Caco-2 (cell line): Measurements from ENCODE around the gene FLOT2. TPM values are rescaled to one million over a fixed set of nuclear protein-coding genes. Genes with fewer than 3 reads are reported as not detected.

Source experiments
- BruUV-seq: library from RNA; stranded (reverse); fragments of 400-500 nt; replicated peaks from 2 replicates; lab custom pipeline; 2021; lab: Mats Ljungman, UMichigan
- CTCF ChIA-PET: fragments of 300-600 bp; sonication (Branson Sonifier 250); formaldehyde crosslinking; loops from one replicate; lab custom pipeline; 2022; ENCODE audit warnings: antibody characterized with exemption; lab: Charles Lee
- POLR2A ChIA-PET: fragments of 300-600 bp; sonication (Branson Sonifier 250); formaldehyde crosslinking; loops from one replicate; lab custom pipeline; 2022; ENCODE audit warnings: antibody characterized with exemption; lab: Charles Lee
- DNase-seq, 2 experiments: peaks; one replicate each; pipeline versions ENCODE4 v3.0.0 to v3.0.0-alpha.2; 2020 to 2022
- H3K27me3 ChIP-seq: replicated peaks from 2 replicates; pipeline ENCODE4 v1.6.0; 2011; ENCODE audit warnings: low read length; ENCODE audit not compliant: control insufficient read depth, insufficient read depth
- H3K36me3 ChIP-seq: 2 replicates; pipeline ENCODE4 v1.5.1; 2011; ENCODE audit warnings: low read length; ENCODE audit not compliant: control insufficient read depth, insufficient read depth
- H3K4me1 ChIP-seq: fragments of 250-450 bp; sonication (Bioruptor Pico); 2 replicates; pipeline ENCODE4 v1.5.1; 2020; ENCODE audit warnings: mild to moderate bottlenecking
- H3K4me3 ChIP-seq: 2 replicates; pipeline ENCODE4 v1.5.1; 2011; ENCODE audit warnings: low read depth, mild to moderate bottlenecking, control low read depth, low read length
- H3K9me3 ChIP-seq: fragments of 250-450 bp; sonication (Bioruptor Pico); 2 replicates; pipeline ENCODE4 v1.5.1; 2020; ENCODE audit warnings: mild to moderate bottlenecking, moderate library complexity
- H3K27ac Mint-ChIP-seq: one replicate; pipeline ENCODE4 v1.8.0; 2022; ENCODE audit warnings: mixed read lengths; ENCODE audit not compliant: unreplicated experiment
- H3K27me3 Mint-ChIP-seq: one replicate; pipeline ENCODE4 v1.8.0; 2022; ENCODE audit warnings: mixed read lengths; ENCODE audit not compliant: insufficient read depth, unreplicated experiment
- H3K36me3 Mint-ChIP-seq: one replicate; pipeline ENCODE4 v1.8.0; 2022; ENCODE audit warnings: mild to moderate bottlenecking, mixed read lengths; ENCODE audit not compliant: insufficient read depth, unreplicated experiment
- H3K4me1 Mint-ChIP-seq: one replicate; pipeline ENCODE4 v1.8.0; 2022; ENCODE audit warnings: low read depth, mixed read lengths; ENCODE audit not compliant: unreplicated experiment
- H3K4me3 Mint-ChIP-seq: one replicate; pipeline ENCODE4 v1.8.0; 2022; ENCODE audit warnings: mild to moderate bottlenecking, moderate library complexity, mixed read lengths; ENCODE audit not compliant: unreplicated experiment
- H3K9me3 Mint-ChIP-seq: one replicate; pipeline ENCODE4 v1.8.0; 2022; ENCODE audit warnings: mixed read lengths; ENCODE audit not compliant: unreplicated experiment
- CTCF ChIP-seq, 2 experiments: fragments of 200-600 bp in 1 of 2; IDR thresholded peaks; 1 replicate in 1 of 2; 2 replicates in 1 of 2; pipeline versions ENCODE4 v1.5.1 to v1.8.0; 2011 to 2022; ENCODE audit warnings: antibody characterized with exemption in 1 of 2, control low read depth in 1 of 2, inconsistent platforms in 1 of 2, low read depth in 1 of 2, low read length in 1 of 2, mild to moderate bottlenecking in 1 of 2, moderate library complexity in 1 of 2; ENCODE audit not compliant: insufficient read depth in 1 of 2, severe bottlenecking in 1 of 2, unreplicated experiment in 1 of 2
- intact Hi-C: fragments of 100-400 bp; cut with micrococcal nuclease; formaldehyde crosslinking; loops from one replicate; pipeline ENCODE4 v1.10.0; 2022; ENCODE audit not compliant: unreplicated experiment
- total RNA-seq: library from RNA; stranded (reverse); gene quantifications from 2 replicates; pipeline ENCODE4 v1.2.3, GENCODE V29; 2022

FLOT2 gene
- total RNA-seq, 1 experiment from 2014 or later: 189 TPM

- no peak for DNase-seq
- H3K27ac Mint-ChIP-seq: peak overlapping the region; percentile 2
- ChIA-PET CTCF (interaction anchor here (0.6 kb wide), 1 partner anchor 189 kb away, joined by 4 read pairs; no protein-coding TSS in a partner anchor), POLR2A (interaction anchor here (0.5 kb wide), 1 partner anchor 36 kb away, joined by 4 read pairs; no protein-coding TSS in a partner anchor)
- no peak for TF ChIP-seq CTCF (IDR thresholded peaks at IDR 0.05; ENCODE audit: insufficient read depth in 1 of 2, low read depth in 1 of 2, low read length in 1 of 2, severe bottlenecking in 1 of 2, unreplicated experiment in 1 of 2)
- intact Hi-C loops: no loop called here
- no peak overlapping the region for H3K4me3 Mint-ChIP-seq
- no peaks in the 10 kb centered on the region for H3K4me1 Mint-ChIP-seq
- Histone ChIP-seq H3K9me3 (no peaks in the 10 kb centered on the region), H3K27me3 (no peaks in the 10 kb centered on the region), H3K4me3 (no peak overlapping the region), H3K4me1 (no peaks in the 10 kb centered on the region), H3K36me3 (no peaks in the 10 kb centered on the region; the same call in none of the 2 replicates)
- peaks cover 5% of the 10 kb centered on the region for H3K36me3 Mint-ChIP-seq
- H3K27me3 Mint-ChIP-seq: no peaks in the 10 kb centered on the region
- H3K9me3 Mint-ChIP-seq: no peaks in the 10 kb centered on the region
- BruUV-seq: no TSS peak
Observed at GRCh38 chr17:28929787-28930186, 32.3 kb upstream of the FLOT2 start.

- CTCF ChIA-PET: interaction anchor here (0.6 kb wide), 1 partner anchor 217 kb away, joined by 3 read pairs; the partner anchor contains the start of gene PROCA1
- no peak for DNase-seq
- intact Hi-C loops: no loop called here
- Mint-ChIP-seq H3K27me3 (no peaks in the 10 kb centered on the region), H3K9me3 (no peaks in the 10 kb centered on the region), H3K27ac (no peak overlapping the region), H3K36me3 (peaks cover 22% of the 10 kb centered on the region), H3K4me3 (no peak overlapping the region), H3K4me1 (no peaks in the 10 kb centered on the region)
- H3K36me3 ChIP-seq: peaks cover 2% of the 10 kb centered on the region
- no peak for TF ChIP-seq CTCF (IDR thresholded peaks at IDR 0.05; ENCODE audit: insufficient read depth in 1 of 2, low read depth in 1 of 2, low read length in 1 of 2, severe bottlenecking in 1 of 2, unreplicated experiment in 1 of 2)
- H3K4me3 ChIP-seq: no peak overlapping the region
- no peaks in the 10 kb centered on the region for H3K9me3 ChIP-seq
- no peaks in the 10 kb centered on the region for H3K4me1 ChIP-seq
- BruUV-seq: no TSS peak
- POLR2A ChIA-PET: no interaction called here
- no peaks in the 10 kb centered on the region for H3K27me3 ChIP-seq
Observed at GRCh38 chr17:28928061-28928460, 30.5 kb upstream of the FLOT2 start.

- Mint-ChIP-seq H3K27ac (no peak overlapping the region), H3K9me3 (no peaks in the 10 kb centered on the region), H3K27me3 (no peaks in the 10 kb centered on the region), H3K4me1 (no peaks in the 10 kb centered on the region), H3K36me3 (peaks cover 32% of the 10 kb centered on the region), H3K4me3 (no peak overlapping the region)
- DNase-seq: no peak
- H3K36me3 ChIP-seq: peaks cover 3% of the 10 kb centered on the region
- TF ChIP-seq CTCF (IDR thresholded peaks at IDR 0.05; ENCODE audit: insufficient read depth in 1 of 2, low read depth in 1 of 2, low read length in 1 of 2, severe bottlenecking in 1 of 2, unreplicated experiment in 1 of 2): no peak
- ChIA-PET POLR2A (no interaction called here), CTCF (no interaction called here)
- intact Hi-C loops: no loop called here
- H3K4me1 ChIP-seq: no peaks in the 10 kb centered on the region
- H3K9me3 ChIP-seq: no peaks in the 10 kb centered on the region
- no peaks in the 10 kb centered on the region for H3K27me3 ChIP-seq
- H3K4me3 ChIP-seq: no peak overlapping the region
- BruUV-seq: no TSS peak
Observed at GRCh38 chr17:28926786-28927185, 29.3 kb upstream of the FLOT2 start.
